IPS-18c (cell line): ENCODE data around the gene TIA1.
"Not testable (repeated sequence)": the region's sequence is repeated elsewhere in the genome, so short reads cannot be mapped to it uniquely, and the experiment has no call there.

ENCODE experiments used
- H3K4me3 ChIP-seq: 2 replicates; pipeline ENCODE4 v1.7.0; 2013; ENCODE audit warnings: low read depth, mild to moderate bottlenecking, low read length, moderate library complexity; ENCODE audit not compliant: insufficient read depth
- H3K9me3 ChIP-seq: one replicate; pipeline ENCODE4 v1.6.1; 2013; ENCODE audit warnings: mild to moderate bottlenecking, low read length, moderate library complexity; ENCODE audit not compliant: control insufficient read depth, insufficient read depth

TIA1 gene

GRCh38 chr2:70241340-70241739, 7.1 kb downstream of the TIA1 start:
- H3K9me3 ChIP-seq: no peaks in the 10 kb centered on the region
- H3K4me3 ChIP-seq: no peak overlapping the region

- no peak overlapping the region for H3K4me3 ChIP-seq
- H3K9me3 ChIP-seq: no peaks in the 10 kb centered on the region
Measured at GRCh38 chr2:70240599-70240998, 7.8 kb downstream of the TIA1 start.

GRCh38 chr2:70233926-70234325, 14.5 kb downstream of the TIA1 start:
- Histone ChIP-seq H3K4me3 (no peak overlapping the region), H3K9me3 (no peaks in the 10 kb centered on the region)

GRCh38 chr2:70226781-70227180, 21.6 kb downstream of the TIA1 start:
- no peaks in the 10 kb centered on the region for H3K9me3 ChIP-seq
- H3K4me3 ChIP-seq: no peak overlapping the region

GRCh38 chr2:70223305-70223704, 25.1 kb downstream of the TIA1 start:
- H3K4me3 ChIP-seq, H3K9me3 ChIP-seq: not testable (repeated sequence)

GRCh38 chr2:70214953-70215549, 33.4 kb downstream of the TIA1 start:
- Histone ChIP-seq H3K4me3 (no peak overlapping the region), H3K9me3 (no peaks in the 10 kb centered on the region)

GRCh38 chr2:70214365-70214764, 34.1 kb downstream of the TIA1 start:
- Histone ChIP-seq H3K9me3 (no peaks in the 10 kb centered on the region), H3K4me3 (no peak overlapping the region)

- H3K4me3 ChIP-seq: no peak overlapping the region
- H3K9me3 ChIP-seq: no peaks in the 10 kb centered on the region
Measured at GRCh38 chr2:70212298-70212932, 36.0 kb downstream of the TIA1 start.

GRCh38 chr2:70211595-70211994, 36.8 kb downstream of the TIA1 start:
- Histone ChIP-seq H3K9me3 (no peaks in the 10 kb centered on the region), H3K4me3 (no peak overlapping the region)

- H3K9me3 ChIP-seq: no peaks in the 10 kb centered on the region
- no peak overlapping the region for H3K4me3 ChIP-seq
Measured at GRCh38 chr2:70204452-70204851, 44.0 kb downstream of the TIA1 start.

- Histone ChIP-seq H3K4me3 (no peak overlapping the region), H3K9me3 (no peaks in the 10 kb centered on the region)
Measured at GRCh38 chr2:70203086-70203485, 45.3 kb downstream of the TIA1 start.

GRCh38 chr2:70202236-70202806, 46.1 kb downstream of the TIA1 start:
- Histone ChIP-seq H3K4me3 (no peak overlapping the region), H3K9me3 (no peaks in the 10 kb centered on the region)

- Histone ChIP-seq H3K4me3 (no peak overlapping the region), H3K9me3 (no peaks in the 10 kb centered on the region)
Measured at GRCh38 chr2:70201831-70202230, 46.6 kb downstream of the TIA1 start.

GRCh38 chr2:70201225-70201768, 47.1 kb downstream of the TIA1 start:
- H3K4me3 ChIP-seq: no peak overlapping the region
- H3K9me3 ChIP-seq: no peaks in the 10 kb centered on the region

GRCh38 chr2:70199320-70199864, 49.0 kb downstream of the TIA1 start:
- H3K4me3 ChIP-seq: no peak overlapping the region

GRCh38 chr2:70192516-70192915, 55.9 kb downstream of the TIA1 start:
- Histone ChIP-seq H3K4me3 (no peak overlapping the region), H3K9me3 (no peaks in the 10 kb centered on the region)

More at GRCh38 chr2:70199320-70199864, 49.0 kb downstream of the TIA1 start:
- H3K9me3 ChIP-seq: no peaks in the 10 kb centered on the region

GRCh38 chr2:70191244-70191735, 57.1 kb downstream of the TIA1 start:
- Histone ChIP-seq H3K4me3 (peak overlapping the region; percentile 25; the same call in 1 of the 2 replicates), H3K9me3 (no peaks in the 10 kb centered on the region)
